NCI-H146 (cell line): ENCODE measurements around the gene TMEM86A.

Experiments
- DNase-seq: peaks from one replicate; lab custom pipeline; 2025; lab: John Stamatoyannopoulos, UW

Gene TMEM86A

GRCh38 chr11:18726040-18726439 lies 27.5 kb downstream of the TMEM86A start, which contains the start of gene IGSF22:
Gene IGSF22 (minus strand): TSS chr11:18726188. CDS start chr11:18724236, 1,952 bp downstream.
- no peak for DNase-seq

- DNase-seq = peak; percentile 32
Measured at GRCh38 chr11:18727479-18728236, 29.1 kb downstream of the TMEM86A start.

GRCh38 chr11:18728658-18729057 lies 30.1 kb downstream of the TMEM86A start:
- DNase-seq = no peak

GRCh38 chr11:18729426-18729825 lies 30.8 kb downstream of the TMEM86A start:
- DNase-seq = no peak

- no peak for DNase-seq
Measured at GRCh38 chr11:18730020-18730419, 31.4 kb downstream of the TMEM86A start.

- no peak for DNase-seq
Measured at GRCh38 chr11:18731441-18731840, 32.9 kb downstream of the TMEM86A start.

- no peak for DNase-seq
Measured at GRCh38 chr11:18731949-18732821, 33.6 kb downstream of the TMEM86A start.

GRCh38 chr11:18733202-18733601 lies 34.6 kb downstream of the TMEM86A start:
- DNase-seq = no peak

GRCh38 chr11:18736590-18737148 lies 38.1 kb downstream of the TMEM86A start:
- DNase-seq = no peak

GRCh38 chr11:18737642-18738041 lies 39.1 kb downstream of the TMEM86A start:
- DNase-seq = no peak

GRCh38 chr11:18739685-18740084 lies 41.1 kb downstream of the TMEM86A start:
- no peak for DNase-seq

- DNase-seq = no peak
Measured at GRCh38 chr11:18741783-18742182, 43.2 kb downstream of the TMEM86A start.

GRCh38 chr11:18743365-18743764 lies 44.8 kb downstream of the TMEM86A start:
- no peak for DNase-seq

GRCh38 chr11:18743900-18744514 lies 45.4 kb downstream of the TMEM86A start:
- no peak for DNase-seq

- no peak for DNase-seq
Measured at GRCh38 chr11:18745251-18745650, 46.7 kb downstream of the TMEM86A start.

- DNase-seq = no peak
Measured at GRCh38 chr11:18748766-18749365, 50.3 kb downstream of the TMEM86A start.

- DNase-seq = no peak
Measured at GRCh38 chr11:18749681-18750319, 51.2 kb downstream of the TMEM86A start.

- DNase-seq = no peak
Measured at GRCh38 chr11:18750944-18751343, 52.4 kb downstream of the TMEM86A start.

- DNase-seq = no peak
Measured at GRCh38 chr11:18752502-18752901, 53.9 kb downstream of the TMEM86A start.

- no peak for DNase-seq
Measured at GRCh38 chr11:18754308-18754707, 55.7 kb downstream of the TMEM86A start.
